Chondrocyte (in vitro differentiated cells): ENCODE data around the gene CNGA1. TPM values are rescaled to one million over a fixed set of nuclear protein-coding genes. Genes with fewer than 3 reads are reported as not detected.

ENCODE experiments used
- DNase-seq: peaks from one replicate; pipeline ENCODE4 v3.0.0; 2021; ENCODE audit warnings: mixed read lengths, low spot score
- H3K27ac Mint-ChIP-seq: one replicate; pipeline ENCODE4 v1.8.0; 2021; ENCODE audit warnings: mild to moderate bottlenecking, moderate library complexity, mixed read lengths; ENCODE audit not compliant: unreplicated experiment
- H3K27me3 Mint-ChIP-seq: 2 replicates; pipeline ENCODE4 v1.8.0; 2021; ENCODE audit warnings: low read depth, mixed read lengths
- H3K36me3 Mint-ChIP-seq: 2 replicates; pipeline ENCODE4 v1.8.0; 2021; ENCODE audit warnings: low read depth, mixed read lengths
- H3K4me1 Mint-ChIP-seq: 2 replicates; pipeline ENCODE4 v1.8.0; 2021; ENCODE audit warnings: low read depth, mild to moderate bottlenecking, mixed read lengths
- H3K4me3 Mint-ChIP-seq: one replicate; pipeline ENCODE4 v1.8.0; 2021; ENCODE audit warnings: mild to moderate bottlenecking, moderate library complexity, mixed read lengths; ENCODE audit not compliant: unreplicated experiment
- H3K9me3 Mint-ChIP-seq: 2 replicates; pipeline ENCODE4 v1.8.0; 2021; ENCODE audit warnings: low read depth, mixed read lengths
- CTCF ChIP-seq: fragments of 200-600 bp; sonication (generic); IDR thresholded peaks from 2 replicates; pipeline ENCODE4 v1.5.0; 2021; ENCODE audit warnings: antibody characterized with exemption, mild to moderate bottlenecking, moderate library complexity
- total RNA-seq: library from RNA; stranded (reverse); gene quantifications from 3 replicates; pipeline ENCODE4 v1.2.1, GENCODE V29; 2021

CNGA1 gene
- total RNA-seq, 1 donor from 2014 or later: not detected

DNA sequence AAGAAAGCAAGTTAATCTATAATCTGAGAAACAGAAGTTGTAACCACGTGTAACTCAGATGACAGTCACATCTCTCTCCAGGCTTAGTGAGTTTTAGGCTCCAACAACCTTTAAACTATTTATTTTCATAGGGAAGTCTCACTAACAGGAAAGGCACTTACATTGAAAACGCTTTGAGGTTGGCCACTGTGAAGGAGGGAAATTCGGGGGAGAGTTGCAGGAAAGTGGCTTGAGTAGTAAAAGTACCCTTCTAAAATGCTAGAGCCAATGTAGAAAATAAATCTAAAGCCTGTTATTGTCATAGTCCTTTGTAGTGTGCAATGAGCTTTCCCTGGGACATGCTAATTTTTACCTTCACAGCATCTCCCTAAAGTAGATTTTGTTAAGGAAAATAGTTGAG lies 101.1 kb downstream of the CNGA1 start:
- peaks cover 24% of the 10 kb centered on the region for H3K4me1 Mint-ChIP-seq
- peaks cover 14% of the 10 kb centered on the region for H3K27me3 Mint-ChIP-seq
- H3K36me3 Mint-ChIP-seq: peaks cover 10% of the 10 kb centered on the region
- no peak overlapping the region for H3K4me3 Mint-ChIP-seq
- DNase-seq: no peak
- H3K27ac Mint-ChIP-seq: no peak overlapping the region
- peaks cover 2% of the 10 kb centered on the region for H3K9me3 Mint-ChIP-seq
- no peak for TF ChIP-seq CTCF

DNA sequence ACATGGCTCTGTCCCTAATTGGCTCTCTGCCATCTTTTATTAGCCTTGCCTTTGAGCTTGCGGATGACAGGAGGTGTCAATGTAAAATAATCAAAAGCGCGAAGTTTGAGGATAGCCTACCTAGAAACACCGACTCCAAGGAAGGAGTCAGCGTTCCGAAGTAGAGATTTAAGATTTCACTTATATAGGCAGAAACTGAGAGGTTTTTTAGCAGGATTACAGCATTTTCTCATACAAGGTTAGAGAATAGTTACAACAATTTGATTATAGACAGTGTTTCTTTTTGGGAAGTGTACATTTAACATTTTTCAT lies 101.6 kb downstream of the CNGA1 start:
- Mint-ChIP-seq H3K27me3 (peaks cover 9% of the 10 kb centered on the region), H3K4me3 (peak overlapping the region; percentile 96), H3K4me1 (peaks cover 24% of the 10 kb centered on the region), H3K9me3 (peaks cover 2% of the 10 kb centered on the region), H3K36me3 (peaks cover 13% of the 10 kb centered on the region), H3K27ac (peak overlapping the region; percentile 1)
- TF ChIP-seq CTCF: no peak
- no peak for DNase-seq

GRCh38 chr4:47914220-47914925 lies 102.1 kb downstream of the CNGA1 start, which contains the start of gene NFXL1:
Gene NFXL1, minus strand, starts transcription at chr4:47914583. Its CDS starts 380 bp downstream, at chr4:47914203.
- Mint-ChIP-seq H3K36me3 (peaks cover 13% of the 10 kb centered on the region), H3K27me3 (peaks cover 6% of the 10 kb centered on the region), H3K4me1 (peaks cover 24% of the 10 kb centered on the region), H3K27ac (peak within 1 kb of the TSS; percentile 95), H3K9me3 (peaks cover 2% of the 10 kb centered on the region), H3K4me3 (peak within 1 kb of the TSS; percentile 96)
- peak; percentile 99 for DNase-seq
- no peak for TF ChIP-seq CTCF

GRCh38 chr4:47913861-47914219 lies 102.6 kb downstream of the CNGA1 start:
- Mint-ChIP-seq H3K27ac (peak overlapping the region; percentile 95), H3K4me3 (peak overlapping the region; percentile 96), H3K9me3 (peaks cover 2% of the 10 kb centered on the region), H3K36me3 (peaks cover 10% of the 10 kb centered on the region), H3K4me1 (peaks cover 24% of the 10 kb centered on the region), H3K27me3 (peaks cover 2% of the 10 kb centered on the region)
- TF ChIP-seq CTCF: peak; percentile 47
- peak; percentile 92 for DNase-seq

DNA sequence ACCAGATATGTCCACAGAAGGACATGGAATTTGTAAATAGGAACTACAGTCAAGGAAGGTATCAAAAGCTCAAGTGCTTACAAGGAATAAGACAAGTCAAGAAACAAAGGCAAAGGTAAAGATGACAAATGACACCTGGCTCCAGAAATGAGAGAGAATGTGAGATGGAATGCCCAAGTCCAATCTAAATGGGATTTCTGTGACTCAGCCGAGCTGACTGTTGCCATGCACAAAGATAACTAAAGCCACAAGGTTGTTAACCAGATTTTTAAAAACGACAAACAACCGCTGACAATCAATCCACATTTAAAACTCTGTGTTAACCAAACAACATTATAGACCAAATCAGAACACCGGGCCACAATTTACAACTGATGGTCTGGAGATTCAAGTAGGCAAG lies 103.2 kb downstream of the CNGA1 start:
- H3K4me3 Mint-ChIP-seq: peak overlapping the region; percentile 96
- H3K4me1 Mint-ChIP-seq: peaks cover 24% of the 10 kb centered on the region
- peak overlapping the region; percentile 95 for H3K27ac Mint-ChIP-seq
- H3K27me3 Mint-ChIP-seq: no peaks in the 10 kb centered on the region
- H3K36me3 Mint-ChIP-seq: peaks cover 7% of the 10 kb centered on the region
- TF ChIP-seq CTCF: no peak
- peaks cover 2% of the 10 kb centered on the region for H3K9me3 Mint-ChIP-seq
- no peak for DNase-seq
